ENCODE measurements around the gene UBALD1.

The UBALD1 gene

GRCh38 chr16:4614571-4615383 lies at the start of gene UBALD1:
UBALD1 (minus strand) TSS chr16:4614888; CDS start chr16:4614797, 91 bp downstream.
- ChIA-PET POLR2A (interaction anchor here (1.2 to 1.6 kb wide), 2 partner anchors 18 to 154 kb away, joined by 4 to 5 read pairs; no protein-coding TSS in a partner anchor), CTCF (no interaction called here)
- no peak for TF ChIP-seq BHLHE40 (IDR thresholded peaks at IDR 0.05; ENCODE audit: borderline replicate concordance)
- peak; percentile 35; the same call in 1 of the 2 replicates for TF ChIP-seq ELF4 (IDR thresholded peaks at IDR 0.05)
- no peak for TF ChIP-seq PKNOX1 (IDR thresholded peaks at IDR 0.05)
- peak; percentile 71 for DNase-seq (ENCODE audit: extremely low spot score)

GRCh38 chr16:4663777-4664465 lies 49.2 kb upstream of the UBALD1 start:
- POLR2A ChIA-PET, result no interaction called here
- TF ChIP-seq PKNOX1 (IDR thresholded peaks at IDR 0.05), result no peak
- no peak for TF ChIP-seq TARDBP (IDR thresholded peaks at IDR 0.05)
- no peak for TF ChIP-seq SUZ12 (IDR thresholded peaks at IDR 0.05)
- no peak for TF ChIP-seq LEF1 (IDR thresholded peaks at IDR 0.05; ENCODE audit: borderline replicate concordance)
- TF ChIP-seq FOXM1 (IDR thresholded peaks at IDR 0.05; ENCODE audit: borderline replicate concordance), result no peak
- TF ChIP-seq SP1 (IDR thresholded peaks at IDR 0.05), result no peak
- TF ChIP-seq FOXA1 (IDR thresholded peaks at IDR 0.05), result no peak
- DNase-seq (ENCODE audit: extremely low spot score), result no peak
- CTCF ChIA-PET, result no interaction called here

GRCh38 chr16:4663465-4663776 lies 48.7 kb upstream of the UBALD1 start:
- POLR2A ChIA-PET, result no interaction called here
- TF ChIP-seq ELF4 (IDR thresholded peaks at IDR 0.05) (no peak), SUZ12 (IDR thresholded peaks at IDR 0.05) (no peak), FOXM1 (IDR thresholded peaks at IDR 0.05; ENCODE audit: borderline replicate concordance) (no peak), PKNOX1 (IDR thresholded peaks at IDR 0.05) (no peak), SP1 (IDR thresholded peaks at IDR 0.05) (no peak), HDGF (IDR thresholded peaks at IDR 0.05; ENCODE audit: borderline replicate concordance) (no peak)
- CTCF ChIA-PET, result no interaction called here
- DNase-seq (ENCODE audit: extremely low spot score), result no peak

GRCh38 chr16:4661661-4662060 lies 47.0 kb upstream of the UBALD1 start:
- ChIA-PET POLR2A (interaction anchor here (0.5 kb wide), 1 partner anchor 294 kb away, joined by 3 read pairs; no protein-coding TSS in a partner anchor), CTCF (no interaction called here)
- no peak for TF ChIP-seq SP1 (IDR thresholded peaks at IDR 0.05)
- no peak for TF ChIP-seq HDGF (IDR thresholded peaks at IDR 0.05; ENCODE audit: borderline replicate concordance)
- no peak for TF ChIP-seq LEF1 (IDR thresholded peaks at IDR 0.05; ENCODE audit: borderline replicate concordance)
- no peak for TF ChIP-seq PKNOX1 (IDR thresholded peaks at IDR 0.05)
- TF ChIP-seq FOXM1 (IDR thresholded peaks at IDR 0.05; ENCODE audit: borderline replicate concordance), result no peak
- TF ChIP-seq TARDBP (IDR thresholded peaks at IDR 0.05), result no peak
- no peak for TF ChIP-seq ELF4 (IDR thresholded peaks at IDR 0.05)
- no peak for DNase-seq (ENCODE audit: extremely low spot score)

GRCh38 chr16:4660454-4661007 lies 45.8 kb upstream of the UBALD1 start:
- no peak for DNase-seq (ENCODE audit: extremely low spot score)
- ChIA-PET CTCF (interaction anchor here (0.6 kb wide), 1 partner anchor 191 kb away, joined by 4 read pairs; no protein-coding TSS in a partner anchor), POLR2A (no interaction called here)
- TF ChIP-seq PKNOX1 (IDR thresholded peaks at IDR 0.05), result no peak
- TF ChIP-seq BHLHE40 (IDR thresholded peaks at IDR 0.05; ENCODE audit: borderline replicate concordance), result no peak
- no peak for TF ChIP-seq SUZ12 (IDR thresholded peaks at IDR 0.05)
- no peak for TF ChIP-seq FOXA1 (IDR thresholded peaks at IDR 0.05)
- TF ChIP-seq CTBP1 (IDR thresholded peaks at IDR 0.05; ENCODE audit: borderline replicate concordance), result no peak
- TF ChIP-seq LEF1 (IDR thresholded peaks at IDR 0.05; ENCODE audit: borderline replicate concordance), result no peak
- TF ChIP-seq FOXK2 (IDR thresholded peaks at IDR 0.05), result no peak
- TF ChIP-seq HDGF (IDR thresholded peaks at IDR 0.05; ENCODE audit: borderline replicate concordance), result no peak

All from HEK293T (cell line).